Hepatocyte (in vitro differentiated cells): Measurements from ENCODE around the gene TUBA1C.
"Not testable (repeated sequence)": the region's sequence is repeated elsewhere in the genome, so short reads cannot be mapped to it uniquely, and the experiment has no call there.

Experiments
- CTCF ChIP-seq: fragments of 200-600 bp; sonication (generic); IDR thresholded peaks from 2 replicates; pipeline ENCODE4 v1.5.1; 2016; ENCODE audit warnings: antibody characterized with exemption, mild to moderate bottlenecking; ENCODE audit not compliant: poor library complexity
- EZH2 ChIP-seq: fragments of 200-600 bp; sonication (generic); IDR thresholded peaks from 2 replicates; pipeline ENCODE4 v1.6.1; 2016; ENCODE audit warnings: antibody characterized with exemption, mild to moderate bottlenecking, borderline replicate concordance
- EZH2phosphoT487 ChIP-seq: fragments of 200-600 bp; sonication (generic); IDR thresholded peaks from one replicate; pipeline ENCODE4 v1.6.1; 2018; ENCODE audit warnings: antibody characterized with exemption, mild to moderate bottlenecking, low read depth, moderate library complexity; ENCODE audit not compliant: unreplicated experiment, severe bottlenecking

GRCh38 chr12:49269191-49269590 lies 4.3 kb downstream of the TUBA1C start:
- TF ChIP-seq CTCF, EZH2, EZH2phosphoT487: not testable (repeated sequence)
